ENCODE data around the gene LRRC8D.
A peak's percentile ranks its signal among the peaks of the same experiment; 100 is the strongest.

LRRC8D gene

GRCh38 chr1:89833183-89834082, 12.6 kb downstream of the LRRC8D start:
- DNase-seq (ENCODE audit: low read depth, low spot score): peak; percentile 14

- no peak for DNase-seq (ENCODE audit: low read depth, low spot score)
These were observed 13.4 kb downstream of the LRRC8D start for GRCh38 chr1:89834083-89834704.

- no peak for DNase-seq (ENCODE audit: low read depth, low spot score)
These were observed 15.6 kb downstream of the LRRC8D start for GRCh38 chr1:89836252-89837035.

GRCh38 chr1:89837036-89837481, 16.2 kb downstream of the LRRC8D start:
- peak; percentile 23 for DNase-seq (ENCODE audit: low read depth, low spot score)

- DNase-seq (ENCODE audit: low read depth, low spot score): no peak
These were observed 16.7 kb downstream of the LRRC8D start for GRCh38 chr1:89837510-89837909.

GRCh38 chr1:89839516-89839915, 18.7 kb downstream of the LRRC8D start:
- DNase-seq (ENCODE audit: low read depth, low spot score): no peak

GRCh38 chr1:89841507-89841906, 20.7 kb downstream of the LRRC8D start:
- DNase-seq (ENCODE audit: low read depth, low spot score): no peak

- no peak for DNase-seq (ENCODE audit: low read depth, low spot score)
These were observed 21.9 kb downstream of the LRRC8D start for GRCh38 chr1:89842567-89843272.

- peak; percentile 80 for DNase-seq (ENCODE audit: low read depth, low spot score)
These were observed 22.7 kb downstream of the LRRC8D start for GRCh38 chr1:89843273-89844130.

- DNase-seq (ENCODE audit: low read depth, low spot score): no peak
These were observed 23.5 kb downstream of the LRRC8D start for GRCh38 chr1:89844241-89844807.

- DNase-seq (ENCODE audit: low read depth, low spot score): no peak
These were observed 24.0 kb downstream of the LRRC8D start for GRCh38 chr1:89844860-89845259.

GRCh38 chr1:89847191-89847729, 26.4 kb downstream of the LRRC8D start:
- no peak for DNase-seq (ENCODE audit: low read depth, low spot score)

- no peak for DNase-seq (ENCODE audit: low read depth, low spot score)
These were observed 30.1 kb downstream of the LRRC8D start for GRCh38 chr1:89850844-89851415.

GRCh38 chr1:89854140-89854539, 33.3 kb downstream of the LRRC8D start:
- no peak for DNase-seq (ENCODE audit: low read depth, low spot score)

GRCh38 chr1:89855413-89856123, 34.7 kb downstream of the LRRC8D start:
- DNase-seq (ENCODE audit: low read depth, low spot score): no peak

- DNase-seq (ENCODE audit: low read depth, low spot score): no peak
These were observed 42.5 kb downstream of the LRRC8D start for GRCh38 chr1:89863165-89863830.

- no peak for DNase-seq (ENCODE audit: low read depth, low spot score)
These were observed 44.9 kb downstream of the LRRC8D start for GRCh38 chr1:89865498-89866382.

Data from ELF-1 (cell line).